Stimulated activated naive CD4-positive, alpha-beta T cell treated with Interleukin-2 at 50 U/mL for 16 hours (primary cell): ENCODE measurements around the gene NTRK3.

Experiments
- DNase-seq: peaks from one replicate; lab custom pipeline; 2025; lab: John Stamatoyannopoulos, UW

Gene NTRK3

GRCh38 chr15:88028024-88028423, 228.5 kb downstream of the NTRK3 start:
- no peak for DNase-seq

- DNase-seq = no peak
Observed at GRCh38 chr15:88023914-88024313, 232.6 kb downstream of the NTRK3 start.

- DNase-seq = no peak
Observed at GRCh38 chr15:88022716-88023115, 233.8 kb downstream of the NTRK3 start.

- no peak for DNase-seq
Observed at GRCh38 chr15:88021601-88022000, 234.9 kb downstream of the NTRK3 start.

- no peak for DNase-seq
Observed at GRCh38 chr15:88020806-88021205, 235.7 kb downstream of the NTRK3 start.

GRCh38 chr15:88019656-88020055, 236.9 kb downstream of the NTRK3 start:
- no peak for DNase-seq

- no peak for DNase-seq
Observed at GRCh38 chr15:88018869-88019641, 237.5 kb downstream of the NTRK3 start.

- DNase-seq = no peak
Observed at GRCh38 chr15:88017753-88018152, 238.8 kb downstream of the NTRK3 start.

- no peak for DNase-seq
Observed at GRCh38 chr15:88016406-88016805, 240.1 kb downstream of the NTRK3 start.

GRCh38 chr15:88015228-88015860, 241.2 kb downstream of the NTRK3 start:
- no peak for DNase-seq

GRCh38 chr15:88014454-88015160, 241.9 kb downstream of the NTRK3 start:
- no peak for DNase-seq

- DNase-seq = no peak
Observed at GRCh38 chr15:88013111-88013510, 243.4 kb downstream of the NTRK3 start.

GRCh38 chr15:88012688-88013087, 243.9 kb downstream of the NTRK3 start:
- no peak for DNase-seq

- no peak for DNase-seq
Observed at GRCh38 chr15:88012233-88012632, 244.3 kb downstream of the NTRK3 start.

GRCh38 chr15:88011533-88011932, 245.0 kb downstream of the NTRK3 start:
- DNase-seq = no peak

GRCh38 chr15:88006146-88006545, 250.4 kb downstream of the NTRK3 start:
- DNase-seq = no peak

GRCh38 chr15:88004399-88004798, 252.1 kb downstream of the NTRK3 start:
- DNase-seq = no peak

- no peak for DNase-seq
Observed at GRCh38 chr15:88003541-88004327, 252.8 kb downstream of the NTRK3 start.

GRCh38 chr15:88002706-88003105, 253.8 kb downstream of the NTRK3 start:
- DNase-seq = no peak

GRCh38 chr15:87998630-87999029, 257.9 kb downstream of the NTRK3 start:
- DNase-seq = no peak

- DNase-seq = no peak
Observed at GRCh38 chr15:87986776-87987175, 269.8 kb downstream of the NTRK3 start.

GRCh38 chr15:87985451-87985850, 271.1 kb downstream of the NTRK3 start:
- DNase-seq = no peak
